A549 (cell line): ENCODE results near the gene FOXP1. TPM values are rescaled to one million over a fixed set of nuclear protein-coding genes. Genes with fewer than 3 reads are reported as not detected.

ENCODE experiments used
- ATAC-seq, 2 experiments: fragments of 200-7000 bp in 1 of 2; fragments of >200 bp in 1 of 2; cut with Nextera tagmentation in 1 of 2; cut with Tn5 transposase in 1 of 2; 3 replicates each; pipeline versions ENCODE4 v1.8.0 to v1.9.1; 2018 to 2020; ENCODE audit warnings: mild to moderate bottlenecking in 1 of 2, moderate library complexity in 1 of 2
- CTCF ChIA-PET: fragments of 300-600 bp; sonication (Branson Sonifier 250); formaldehyde crosslinking; extraction: SDS; loops from one replicate; lab custom pipeline; 2021; ENCODE audit warnings: antibody characterized with exemption, inconsistent platforms; lab: Yijun Ruan, JAX
- POLR2A ChIA-PET: fragments of 350-600 bp; formaldehyde crosslinking; extraction: SDS; loops from one replicate; lab custom pipeline; 2021; ENCODE audit warnings: antibody characterized with exemption, inconsistent platforms; lab: Yijun Ruan, JAX
- DNase-seq, 2 experiments: peaks; one replicate each; pipeline versions ENCODE4 v3.0.0 to v3.0.0-alpha.2; 2011 to 2016; ENCODE audit warnings: low read depth in 1 of 2, low spot score in 1 of 2
- FAIRE-seq: peaks from 2 replicates; lab custom pipeline; 2011; peaks lifted over from hg19 to GRCh38; lab: Jason Lieb, UNC
- H3K27ac ChIP-seq, 2 experiments: fragments of >200 bp; sonication (Bioruptor Twin); formaldehyde crosslinking; 3 replicates each; pipeline ENCODE4 v1.5.1; 2016 to 2017
- H3K4me1 ChIP-seq: fragments of >200 bp; sonication (Bioruptor Twin); formaldehyde crosslinking; 3 replicates; pipeline ENCODE4 v1.6.1; 2016
- H3K4me2 ChIP-seq: fragments of >200 bp; sonication (Bioruptor Twin); formaldehyde crosslinking; 3 replicates; pipeline ENCODE4 v1.6.1; 2016
- H3K4me3 ChIP-seq: fragments of >200 bp; sonication (Bioruptor Twin); formaldehyde crosslinking; 3 replicates; pipeline ENCODE4 v1.5.1; 2016
- H3K9me3 ChIP-seq: fragments of >200 bp; sonication (Bioruptor Twin); formaldehyde crosslinking; 3 replicates; pipeline ENCODE4 v1.6.1; 2016
- BCL3 ChIP-seq: fragments of >200 bp; sonication (Bioruptor Twin); formaldehyde crosslinking; IDR thresholded peaks from 3 replicates; pipeline ENCODE4 v1.6.1; 2016
- CBX2 ChIP-seq: fragments of 200-600 bp; sonication (generic); IDR thresholded peaks from 2 replicates; pipeline ENCODE4 v1.6.1; 2016; ENCODE audit warnings: low read depth, mild to moderate bottlenecking, borderline replicate concordance
- CBX8 ChIP-seq: fragments of 200-600 bp; sonication (generic); IDR thresholded peaks from 2 replicates; pipeline ENCODE4 v1.6.1; 2016
- CEBPB ChIP-seq, 2 experiments: fragments of >200 bp in 1 of 2; sonication (Bioruptor Twin) in 1 of 2; formaldehyde crosslinking in 1 of 2; IDR thresholded peaks; 2 replicates each; pipeline ENCODE4 v1.6.1; 2012 to 2016
- CHD2 ChIP-seq: fragments of 150-350 bp; IDR thresholded peaks from 2 replicates; pipeline ENCODE4 v1.6.1; 2014; ENCODE audit warnings: low read length; ENCODE audit not compliant: partially characterized antibody
- FOSL2 ChIP-seq, 2 experiments: fragments of 450-650 bp in 1 of 2; fragments of >200 bp in 1 of 2; sonication (Bioruptor Twin) in 1 of 2; formaldehyde crosslinking; IDR thresholded peaks; 2 replicates each; pipeline versions ENCODE4 v1.5.0 to v1.6.1; 2016 to 2020; ENCODE audit warnings: mild to moderate bottlenecking in 1 of 2, moderate library complexity in 1 of 2
- FOXS1 ChIP-seq: fragments of 250-450 bp; sonication (Bioruptor Pico); IDR thresholded peaks from 2 replicates; pipeline ENCODE4 v1.5.0; 2020; ENCODE audit warnings: mild to moderate bottlenecking, moderate library complexity
- HDAC2 ChIP-seq: fragments of 200-600 bp; sonication (generic); IDR thresholded peaks from 2 replicates; pipeline ENCODE4 v1.6.1; 2016
- MAX ChIP-seq: IDR thresholded peaks from 2 replicates; pipeline ENCODE4 v1.6.1; 2012
- MAZ ChIP-seq: fragments of 150-350 bp; IDR thresholded peaks from 2 replicates; pipeline ENCODE4 v1.6.1; 2014; ENCODE audit warnings: antibody characterized with exemption, low read depth, low read length, borderline replicate concordance
- MYC ChIP-seq: IDR thresholded peaks from 2 replicates; pipeline ENCODE4 v1.6.1; 2012; ENCODE audit warnings: mild to moderate bottlenecking, inconsistent platforms, low read length, improper control_type of control experiment, borderline replicate concordance
- NR3C1 ChIP-seq: fragments of >200 bp; sonication (Bioruptor Twin); formaldehyde crosslinking; IDR thresholded peaks from 3 replicates; pipeline ENCODE4 v1.6.1; 2017
- PBX3 ChIP-seq: IDR thresholded peaks from 2 replicates; pipeline ENCODE4 v1.6.1; 2012
- POLR2AphosphoS2 ChIP-seq: conservative IDR thresholded peaks from 2 replicates; pipeline ENCODE4 v1.6.1; 2012; ENCODE audit warnings: low read length, improper control_type of control experiment, inconsistent platforms
- RARB ChIP-seq: fragments of 250-450 bp; sonication (Bioruptor Pico); IDR thresholded peaks from 2 replicates; pipeline ENCODE4 v1.8.0; 2021; ENCODE audit warnings: mild to moderate bottlenecking, moderate library complexity
- RCOR1 ChIP-seq: fragments of 150-350 bp; IDR thresholded peaks from 2 replicates; pipeline ENCODE4 v1.6.1; 2014; ENCODE audit warnings: antibody characterized with exemption, low read length, low read depth
- REST ChIP-seq: fragments of 200-600 bp; sonication (generic); IDR thresholded peaks from 2 replicates; pipeline ENCODE4 v1.6.1; 2016; ENCODE audit warnings: antibody characterized with exemption, mild to moderate bottlenecking, moderate library complexity
- SMC3 ChIP-seq: fragments of >200 bp; sonication (Bioruptor Twin); formaldehyde crosslinking; IDR thresholded peaks from 3 replicates; pipeline ENCODE4 v1.6.1; 2018; ENCODE audit warnings: inconsistent platforms
- WGBS: methylation state at CpG from one replicate; pipeline ENCODE4 v1.1.6; 2017; ENCODE audit errors: missing lambda C conversion rate; 5-methylcytosine and 5-hydroxymethylcytosine counted together
- polyA plus RNA-seq, 4 experiments: library from polyadenylated mRNA; depleted of rRNA in 3 of 4; stranded (reverse); fragments of >200 nt; fragmentation: RNase III in 1 of 4; extraction: RNeasy Plus Mini Kit Qiagen cat#74134 plus additional on column Dnase treatment in 1 of 4; gene quantifications; 2 replicates in 3 of 4; 3 replicates in 1 of 4; pipeline ENCODE4 v1.2.3, GENCODE V29; 2011 to 2017
- TF ChIP-seq, protein P1 (sequence below): fragments of 250-450 bp; sonication (Bioruptor Pico); IDR thresholded peaks from 2 replicates; pipeline ENCODE4 v1.5.0; 2021; ENCODE audit warnings: mild to moderate bottlenecking, moderate library complexity, borderline replicate concordance
- TF ChIP-seq, protein P2 (sequence below): IDR thresholded peaks from 2 replicates; pipeline ENCODE4 v1.6.1; 2012; ENCODE audit warnings: low read depth, borderline replicate concordance

The FOXP1 gene
- polyA plus RNA-seq, 2 of the 4 experiments (the other 2 are of a cell fraction): 12.8 to 13.9 TPM

DNA sequence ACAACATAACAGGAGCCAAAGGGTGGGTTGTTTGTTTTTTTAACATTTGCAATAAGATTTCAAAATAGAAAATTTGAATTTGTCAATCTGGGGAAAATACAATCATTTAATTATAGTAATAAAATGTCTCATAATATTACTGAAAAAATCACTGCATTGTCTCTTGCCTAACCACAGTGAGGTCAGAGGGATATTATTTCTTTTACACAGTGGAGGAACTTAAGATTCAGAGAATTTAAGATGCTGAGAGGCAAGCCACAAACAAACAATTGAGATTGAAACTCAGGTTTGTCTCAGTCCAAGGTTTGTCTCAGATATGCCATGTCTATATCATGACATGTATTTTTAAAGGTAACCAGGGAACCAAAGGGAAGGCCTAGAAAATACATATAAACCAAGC, 428.7 kb downstream of the FOXP1 start (continued):
- no peak for TF ChIP-seq PBX3
- TF ChIP-seq, protein P1, sequence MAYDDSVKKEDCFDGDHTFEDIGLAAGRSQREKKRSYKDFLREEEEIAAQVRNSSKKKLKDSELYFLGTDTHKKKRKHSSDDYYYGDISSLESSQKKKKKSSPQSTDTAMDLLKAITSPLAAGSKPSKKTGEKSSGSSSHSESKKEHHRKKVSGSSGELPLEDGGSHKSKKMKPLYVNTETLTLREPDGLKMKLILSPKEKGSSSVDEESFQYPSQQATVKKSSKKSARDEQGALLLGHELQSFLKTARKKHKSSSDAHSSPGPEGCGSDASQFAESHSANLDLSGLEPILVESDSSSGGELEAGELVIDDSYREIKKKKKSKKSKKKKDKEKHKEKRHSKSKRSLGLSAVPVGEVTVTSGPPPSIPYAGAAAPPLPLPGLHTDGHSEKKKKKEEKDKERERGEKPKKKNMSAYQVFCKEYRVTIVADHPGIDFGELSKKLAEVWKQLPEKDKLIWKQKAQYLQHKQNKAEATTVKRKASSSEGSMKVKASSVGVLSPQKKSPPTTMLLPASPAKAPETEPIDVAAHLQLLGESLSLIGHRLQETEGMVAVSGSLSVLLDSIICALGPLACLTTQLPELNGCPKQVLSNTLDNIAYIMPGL: no peak

DNA sequence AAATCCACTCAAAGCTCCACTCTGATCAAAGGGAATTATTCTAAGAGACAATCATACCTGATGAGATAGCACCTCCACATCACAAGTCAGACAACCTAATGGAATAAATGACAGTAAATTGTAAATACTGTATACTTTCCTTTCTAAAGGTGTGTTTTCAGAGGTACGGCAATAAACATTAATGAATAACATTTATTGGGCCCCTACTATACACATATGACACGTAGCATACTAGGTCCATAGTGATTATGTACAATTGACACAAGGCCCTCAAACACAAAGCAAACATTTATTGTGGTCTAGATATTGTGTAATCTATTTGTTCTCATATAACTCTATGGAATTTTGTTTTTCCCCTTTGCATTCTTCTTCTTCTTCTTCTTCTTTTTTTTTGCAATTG, 429.8 kb downstream of the FOXP1 start:
- DNase-seq: no peak
- ATAC-seq: no peak
- CTCF ChIA-PET: interaction anchor here (0.7 to 2.3 kb wide), 4 partner anchors 9 to 477 kb away, joined by 3 to 7 read pairs (median 4); no protein-coding TSS in a partner anchor
- Histone ChIP-seq H3K4me3 (no peak overlapping the region), H3K4me2 (no peak overlapping the region; the same call in 2 of the 3 replicates), H3K27ac (no peak overlapping the region), H3K9me3 (no peaks in the 10 kb centered on the region), H3K4me1 (peaks cover 16% of the 10 kb centered on the region; the same call in 1 of the 3 replicates)
- POLR2A ChIA-PET: no interaction called here
- 40% methylated on average over 2 of the region's 2 CpGs for WGBS
- FAIRE-seq: no peak
- no peak for TF ChIP-seq HDAC2
- no peak for TF ChIP-seq MYC
- TF ChIP-seq FOXS1 (CRISPR knock-in tag): no peak
- TF ChIP-seq CEBPB (IDR thresholded peaks at IDR 0.05): peak in 1 of 2 experiments; percentile 7; a peak in 1 of 4 replicates
- no peak for TF ChIP-seq POLR2AphosphoS2

DNA sequence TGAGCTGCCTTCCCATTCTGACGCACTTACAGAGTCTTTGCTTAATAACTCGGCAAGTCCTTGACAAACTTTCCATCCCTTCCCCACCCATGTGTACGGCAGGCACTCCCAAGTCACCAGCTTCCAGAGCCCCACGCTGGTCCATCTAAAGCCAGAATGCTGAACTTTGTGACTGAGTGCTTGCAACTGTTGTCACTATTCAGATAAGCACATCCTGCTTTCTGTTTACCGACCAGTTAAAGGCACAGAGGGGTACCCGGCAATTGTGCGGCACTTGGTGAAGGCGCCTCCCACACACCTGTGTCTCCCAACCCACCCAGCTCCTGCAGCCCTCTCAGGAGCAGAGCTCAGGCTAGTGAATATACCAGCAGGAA, 430.6 kb downstream of the FOXP1 start:
- ATAC-seq (no peak), FAIRE-seq (no peak), DNase-seq (no peak)
- H3K4me1 ChIP-seq: peaks cover 16% of the 10 kb centered on the region; the same call in 1 of the 3 replicates
- 95% methylated on average over 7 of the region's 8 CpGs for WGBS
- H3K4me3 ChIP-seq: no peak overlapping the region
- H3K4me2 ChIP-seq: no peak overlapping the region
- no peak overlapping the region for H3K27ac ChIP-seq
- ChIA-PET CTCF (interaction anchor here (0.7 to 2.3 kb wide), 2 partner anchors 10 to 23 kb away, joined by 3 to 7 read pairs; no protein-coding TSS in a partner anchor), POLR2A (no interaction called here)
- no peaks in the 10 kb centered on the region for H3K9me3 ChIP-seq
- TF ChIP-seq, protein P2, sequence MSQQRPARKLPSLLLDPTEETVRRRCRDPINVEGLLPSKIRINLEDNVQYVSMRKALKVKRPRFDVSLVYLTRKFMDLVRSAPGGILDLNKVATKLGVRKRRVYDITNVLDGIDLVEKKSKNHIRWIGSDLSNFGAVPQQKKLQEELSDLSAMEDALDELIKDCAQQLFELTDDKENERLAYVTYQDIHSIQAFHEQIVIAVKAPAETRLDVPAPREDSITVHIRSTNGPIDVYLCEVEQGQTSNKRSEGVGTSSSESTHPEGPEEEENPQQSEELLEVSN: no peak
- no peak for TF ChIP-seq MAZ
- no peak for TF ChIP-seq CBX8
- TF ChIP-seq, protein P1: no peak
- no peak for TF ChIP-seq BCL3
- no peak for TF ChIP-seq RARB (CRISPR knock-in tag)
- no peak for TF ChIP-seq NR3C1
- TF ChIP-seq RCOR1: no peak
- TF ChIP-seq MAX: no peak
- TF ChIP-seq FOSL2 (IDR thresholded peaks at IDR 0.05): no peak
- TF ChIP-seq FOSL2 (CRISPR knock-in tag; IDR thresholded peaks at IDR 0.05): no peak
- TF ChIP-seq CHD2: no peak
- TF ChIP-seq CEBPB (IDR thresholded peaks at IDR 0.05): no peak
- TF ChIP-seq HDAC2: no peak
- TF ChIP-seq REST: no peak
- no peak for TF ChIP-seq SMC3
- TF ChIP-seq FOXS1 (CRISPR knock-in tag): no peak
- TF ChIP-seq CBX2: no peak
- TF ChIP-seq PBX3: no peak
